Ovary (tissue), 3 donors: ENCODE data around the gene TXNRD3.

Experiments used
- EP300 ChIP-seq: sonication (generic); formaldehyde crosslinking; IDR thresholded peaks from one replicate; pipeline ENCODE4 v1.6.1; 2017; ENCODE audit warnings: antibody characterized with exemption
- POLR2A ChIP-seq: fragments of 450-650 bp; IDR thresholded peaks from one replicate; pipeline ENCODE4 v1.6.1; 2017; ENCODE audit warnings: antibody characterized with exemption, mild to moderate bottlenecking, moderate library complexity
- TF ChIP-seq, protein P1 (sequence below), 3 donors: fragments of 450-650 bp in 2 of 3; fragments of 200-600 bp in 1 of 3; IDR thresholded peaks; one replicate each; pipeline versions ENCODE4 v1.5.1 to v1.8.0; 2016 to 2022; ENCODE audit warnings: antibody characterized with exemption in 3 of 3, mild to moderate bottlenecking in 1 of 3
- donor health status: DM: no; HTN: no; CAD: no.

DNA sequence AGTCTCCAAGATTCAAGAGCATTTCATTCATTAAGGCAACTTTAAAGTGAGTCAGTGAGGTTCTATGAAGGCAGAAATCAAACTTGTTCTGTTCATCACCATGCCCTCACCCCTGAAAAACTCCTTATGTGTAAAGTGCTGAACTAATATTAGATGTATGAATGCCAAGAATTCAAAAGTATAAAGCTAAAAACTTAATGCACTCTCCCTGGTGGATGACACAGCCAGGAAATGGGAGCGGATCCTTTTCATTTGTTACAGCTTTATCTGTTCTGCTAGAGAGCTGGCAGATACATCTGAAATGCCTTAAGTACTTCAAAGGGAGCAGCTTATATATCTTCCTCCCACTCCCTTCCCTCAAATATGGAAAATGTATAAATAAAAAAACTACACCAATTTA, 8.2 kb downstream of the TXNRD3 start:
- TF ChIP-seq, protein P1, sequence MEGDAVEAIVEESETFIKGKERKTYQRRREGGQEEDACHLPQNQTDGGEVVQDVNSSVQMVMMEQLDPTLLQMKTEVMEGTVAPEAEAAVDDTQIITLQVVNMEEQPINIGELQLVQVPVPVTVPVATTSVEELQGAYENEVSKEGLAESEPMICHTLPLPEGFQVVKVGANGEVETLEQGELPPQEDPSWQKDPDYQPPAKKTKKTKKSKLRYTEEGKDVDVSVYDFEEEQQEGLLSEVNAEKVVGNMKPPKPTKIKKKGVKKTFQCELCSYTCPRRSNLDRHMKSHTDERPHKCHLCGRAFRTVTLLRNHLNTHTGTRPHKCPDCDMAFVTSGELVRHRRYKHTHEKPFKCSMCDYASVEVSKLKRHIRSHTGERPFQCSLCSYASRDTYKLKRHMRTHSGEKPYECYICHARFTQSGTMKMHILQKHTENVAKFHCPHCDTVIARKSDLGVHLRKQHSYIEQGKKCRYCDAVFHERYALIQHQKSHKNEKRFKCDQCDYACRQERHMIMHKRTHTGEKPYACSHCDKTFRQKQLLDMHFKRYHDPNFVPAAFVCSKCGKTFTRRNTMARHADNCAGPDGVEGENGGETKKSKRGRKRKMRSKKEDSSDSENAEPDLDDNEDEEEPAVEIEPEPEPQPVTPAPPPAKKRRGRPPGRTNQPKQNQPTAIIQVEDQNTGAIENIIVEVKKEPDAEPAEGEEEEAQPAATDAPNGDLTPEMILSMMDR (IDR thresholded peaks at IDR 0.05), result no peak
- TF ChIP-seq POLR2A (no peak), EP300 (no peak)
